Measurements from ENCODE around the gene COG2.
"Not testable (repeated sequence)": the region's sequence is repeated elsewhere in the genome, so short reads cannot be mapped to it uniquely, and the experiment has no call there.

COG2 gene
- total RNA-seq: 27.6 to 48.9 (median 44.0) reads per million in 4 donors

- DNase-seq: peak; percentile 84 to 93 (median 91)
Observed at GRCh38 chr1:230642263-230642959, at the start of gene COG2. COG2 (plus strand) TSS chr1:230642481; CDS start chr1:230642607, 126 bp downstream.

- no peak for DNase-seq
Observed at GRCh38 chr1:230592848-230593414, 49.4 kb upstream of the COG2 start.

DNA sequence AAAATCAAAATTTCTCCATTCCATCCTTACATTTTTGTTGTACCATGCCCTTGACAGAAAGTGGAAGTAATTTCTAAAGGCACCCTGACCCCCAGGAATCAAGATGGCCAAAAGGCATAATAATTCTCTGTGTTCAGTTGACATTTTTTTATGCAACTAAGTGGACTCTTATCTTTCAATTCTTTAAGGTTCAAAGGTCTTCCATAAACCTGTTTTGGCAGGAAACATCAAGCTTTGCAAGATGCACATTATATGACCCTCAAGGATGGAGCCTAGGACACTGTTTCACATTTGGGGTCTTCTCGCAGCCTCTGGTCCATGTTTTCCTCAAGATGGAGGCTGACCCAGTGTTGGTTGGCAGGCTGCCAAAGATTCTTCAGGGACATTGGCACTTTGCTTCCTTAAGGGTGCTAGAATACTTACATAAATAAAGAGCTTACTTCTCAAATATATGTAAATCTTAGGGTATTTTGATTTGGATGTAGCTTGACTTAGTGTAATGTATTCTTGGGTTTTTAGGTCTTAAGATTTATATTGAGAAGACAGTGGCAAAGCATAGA lies 48.0 kb upstream of the COG2 start:
- no peak for DNase-seq

- DNase-seq: no peak
Observed at GRCh38 chr1:230595181-230595580, 47.1 kb upstream of the COG2 start.

- DNase-seq: no peak
Observed at GRCh38 chr1:230596306-230596705, 46.0 kb upstream of the COG2 start.

DNA sequence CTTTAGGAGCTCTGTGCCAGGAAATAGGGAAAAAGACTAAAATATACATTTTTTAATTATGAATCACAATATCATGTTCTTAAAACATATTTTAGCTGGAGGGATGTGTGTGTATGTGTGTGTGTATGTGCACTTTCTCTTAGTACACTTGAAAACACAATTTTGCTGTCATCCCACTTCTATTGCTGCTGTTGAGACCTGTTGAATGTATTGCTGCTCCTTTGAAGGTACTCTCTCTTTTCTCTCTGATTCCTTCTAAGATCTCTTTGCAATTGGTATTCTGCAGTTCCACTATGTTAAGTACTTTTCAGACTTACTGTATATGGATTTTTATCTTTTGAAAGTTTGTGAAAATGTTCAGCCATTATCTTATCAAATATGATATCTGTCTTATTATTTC lies 43.5 kb upstream of the COG2 start:
- no peak for DNase-seq

DNA sequence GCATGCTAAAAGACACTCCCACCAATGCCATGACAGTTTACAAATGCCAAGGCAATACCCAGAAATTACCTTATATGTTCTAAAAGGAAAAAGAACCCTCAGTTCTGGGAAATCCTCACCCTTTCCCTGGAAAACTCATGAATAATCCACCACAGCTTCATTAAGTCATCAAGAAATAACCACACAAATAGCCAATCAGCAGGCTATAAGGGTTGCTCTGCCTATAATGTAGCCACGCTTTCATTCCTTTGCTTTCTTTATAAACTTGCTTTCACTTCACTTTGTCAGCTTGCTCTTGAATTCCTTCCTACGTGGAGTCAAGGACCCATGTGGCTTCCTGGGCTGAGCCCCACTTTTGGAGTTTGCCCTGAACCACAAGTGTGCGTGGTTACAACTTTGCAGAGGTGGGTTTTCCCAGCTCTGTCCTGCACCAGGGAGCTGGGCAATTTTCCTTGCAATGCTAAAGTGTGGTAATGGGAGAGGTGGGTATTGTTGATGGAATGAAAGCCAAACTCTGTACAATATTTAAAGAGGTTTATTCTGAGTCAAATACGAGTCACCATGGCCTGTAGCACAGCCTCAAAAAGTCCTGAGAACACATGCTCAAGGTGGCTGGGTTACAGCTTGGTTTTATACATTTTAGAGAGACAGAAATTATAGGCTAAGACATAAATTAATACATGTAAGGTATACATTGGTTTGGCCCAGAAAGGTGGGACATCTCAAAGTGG lies 42.2 kb upstream of the COG2 start:
- no peak for DNase-seq

GRCh38 chr1:230600657-230601400 lies 41.5 kb upstream of the COG2 start:
- not testable (repeated sequence) for DNase-seq

- no peak for DNase-seq
Observed at GRCh38 chr1:230609208-230609607, 33.1 kb upstream of the COG2 start.

- no peak for DNase-seq
Observed at GRCh38 chr1:230610589-230610988, 31.7 kb upstream of the COG2 start.

GRCh38 chr1:230611128-230611877 lies 31.0 kb upstream of the COG2 start:
- no peak for DNase-seq

- no peak for DNase-seq
Observed at GRCh38 chr1:230611878-230612235, 30.4 kb upstream of the COG2 start.

DNA sequence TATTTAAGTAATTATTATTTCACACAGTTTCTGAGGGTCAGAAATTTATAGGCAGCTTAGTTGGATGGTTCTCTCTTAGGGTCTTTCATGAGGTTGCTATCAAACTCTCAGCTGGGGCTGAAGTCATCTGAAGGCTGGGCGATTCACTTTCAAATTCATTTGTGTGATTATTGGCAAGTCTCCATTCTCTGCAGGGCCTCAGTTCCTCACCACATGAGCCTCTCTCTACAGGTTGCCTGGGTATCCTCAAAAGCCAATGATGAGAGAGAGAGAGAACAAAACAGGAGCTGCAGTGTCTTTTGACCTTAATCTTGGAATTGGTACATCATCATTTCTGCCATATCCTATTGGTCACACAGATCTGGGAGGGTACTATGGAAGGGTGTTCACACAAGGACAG lies 29.6 kb upstream of the COG2 start:
- no peak for DNase-seq

DNA sequence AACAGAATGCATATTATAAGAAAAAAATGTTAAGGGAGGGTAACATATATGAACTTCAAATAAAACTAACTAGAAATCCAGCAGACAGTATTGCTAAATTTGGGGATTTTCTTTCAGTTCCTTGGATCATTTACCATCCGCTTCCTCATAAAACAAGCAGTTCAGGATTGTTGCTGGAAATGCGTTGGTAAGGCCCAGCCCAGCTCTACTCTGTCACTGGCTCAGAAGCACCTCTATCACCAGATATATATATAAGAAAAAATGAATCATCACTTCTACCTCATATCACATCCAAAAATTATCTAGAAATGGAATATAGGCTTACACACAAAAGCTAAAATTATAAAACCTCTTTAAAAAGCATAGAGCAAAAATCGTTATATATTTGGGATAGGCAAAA lies 28.2 kb upstream of the COG2 start:
- no peak for DNase-seq

DNA sequence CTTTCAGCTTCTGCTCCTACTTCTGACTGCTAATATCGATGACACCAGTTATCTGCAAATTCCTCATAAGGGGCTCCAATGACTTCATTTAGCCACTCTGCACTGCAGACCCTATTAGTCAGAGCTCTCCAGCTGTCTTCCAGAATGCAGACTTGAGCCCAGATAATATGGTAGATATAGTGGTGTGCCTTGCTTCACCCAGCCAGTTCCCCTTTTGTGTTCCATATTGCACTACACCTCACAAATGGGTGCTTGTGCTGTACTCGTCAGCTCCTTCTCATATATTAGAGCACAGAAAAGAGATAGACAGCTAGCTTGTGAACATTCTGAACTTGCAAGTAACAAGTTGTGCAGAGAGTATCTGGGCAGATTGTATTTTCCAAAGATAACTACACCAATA lies 23.7 kb upstream of the COG2 start:
- DNase-seq: no peak

GRCh38 chr1:230620649-230621323 lies 21.5 kb upstream of the COG2 start:
- DNase-seq: no peak

DNA sequence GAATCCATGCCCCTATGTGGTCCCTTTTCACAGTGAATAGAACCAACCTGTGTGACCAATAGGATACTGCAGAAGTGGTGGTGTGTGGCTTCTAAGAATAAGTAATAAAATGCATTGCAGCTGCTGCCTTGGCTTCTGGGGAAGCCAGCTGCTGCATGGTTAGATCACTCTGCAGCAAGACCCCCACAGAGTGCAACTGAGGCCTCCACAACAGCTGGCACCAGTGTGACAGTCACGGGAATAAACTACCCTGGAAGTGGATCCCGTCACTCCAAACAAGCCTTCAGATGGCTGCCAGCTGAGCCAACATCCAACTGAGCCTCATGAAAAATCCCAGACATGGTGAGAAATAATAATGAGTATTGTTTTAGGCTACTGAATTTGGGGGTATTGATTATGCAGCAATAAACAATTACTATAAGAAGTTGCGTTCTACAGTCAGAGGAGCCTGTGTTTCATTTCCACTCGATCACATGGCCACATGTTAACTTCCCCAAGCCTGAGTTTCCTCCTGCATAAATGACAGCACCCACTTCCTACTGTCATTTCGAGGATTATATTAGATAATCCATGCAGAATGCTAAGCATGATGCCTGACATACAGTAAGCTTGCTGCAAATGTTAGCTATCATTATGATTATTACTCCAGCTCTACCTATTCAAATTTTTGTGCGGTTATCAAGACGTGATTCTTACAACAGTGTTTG lies 20.8 kb upstream of the COG2 start:
- no peak for DNase-seq

DNA sequence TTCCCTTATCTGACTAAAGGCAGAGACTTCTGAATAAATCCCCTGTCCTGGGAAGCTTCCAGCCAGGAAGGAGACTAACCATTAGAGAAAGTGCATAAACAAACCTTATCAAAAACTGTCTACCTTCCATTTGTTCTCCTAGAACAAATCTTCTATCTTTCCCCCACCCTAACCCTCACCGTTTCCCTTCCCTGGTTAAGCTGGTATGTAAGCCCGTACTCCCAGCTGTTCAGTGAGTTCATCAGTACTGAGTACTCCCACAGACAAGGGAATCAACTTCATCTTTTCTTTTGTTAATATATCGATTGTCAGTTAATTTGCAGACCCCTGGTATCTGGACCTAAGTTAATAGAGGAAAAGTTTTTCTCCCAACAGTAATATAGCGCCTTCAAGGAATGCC lies 20.1 kb upstream of the COG2 start:
- no peak for DNase-seq

DNA sequence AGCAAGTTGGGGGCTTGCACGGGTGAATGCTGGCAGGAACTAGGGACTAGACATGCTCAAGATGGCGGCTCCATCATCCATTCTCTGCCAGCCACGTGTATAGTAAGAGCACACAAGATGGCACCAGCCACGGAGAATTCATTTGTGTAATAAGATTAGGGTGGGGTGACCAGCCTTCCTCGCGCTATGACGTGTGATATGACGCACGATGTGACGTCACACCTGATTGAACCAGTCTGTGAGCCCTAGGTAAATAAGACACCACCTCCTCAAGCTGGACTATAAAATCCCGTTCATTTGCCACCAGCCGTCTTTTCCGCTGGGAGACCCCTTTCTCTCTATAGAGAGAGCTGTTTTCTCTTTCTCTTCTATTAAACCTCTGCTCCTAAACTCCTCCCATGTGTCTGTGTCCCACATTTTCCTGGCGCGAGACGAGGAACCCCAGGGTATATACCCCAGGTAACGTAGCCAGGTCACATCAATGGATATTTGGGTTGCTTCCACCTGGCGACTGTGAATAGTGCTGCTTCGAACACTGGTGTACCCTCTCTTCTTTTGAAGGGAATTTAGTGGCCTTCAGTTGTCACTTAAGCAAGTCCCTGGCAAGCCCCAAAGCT lies 18.1 kb upstream of the COG2 start:
- no peak for DNase-seq

DNA sequence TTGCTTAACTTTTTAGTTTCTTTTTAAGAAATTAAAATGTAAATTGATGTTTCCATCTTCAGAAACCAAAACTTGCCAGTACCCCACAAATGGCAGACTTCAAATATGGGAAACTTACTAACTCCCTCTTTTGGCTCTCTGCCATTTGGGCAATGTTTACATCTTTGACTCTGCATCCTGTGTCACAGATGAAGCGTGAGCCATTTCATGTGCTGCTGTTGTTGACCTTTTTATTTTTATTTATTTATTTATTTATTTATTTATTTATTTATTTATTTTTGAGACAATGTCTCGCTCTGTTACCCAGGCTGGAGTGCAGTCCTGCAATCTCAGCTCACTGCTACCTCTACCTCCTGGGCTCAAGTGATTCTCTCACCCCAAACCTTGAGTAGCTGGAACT lies 16.0 kb upstream of the COG2 start:
- no peak for DNase-seq

DNA sequence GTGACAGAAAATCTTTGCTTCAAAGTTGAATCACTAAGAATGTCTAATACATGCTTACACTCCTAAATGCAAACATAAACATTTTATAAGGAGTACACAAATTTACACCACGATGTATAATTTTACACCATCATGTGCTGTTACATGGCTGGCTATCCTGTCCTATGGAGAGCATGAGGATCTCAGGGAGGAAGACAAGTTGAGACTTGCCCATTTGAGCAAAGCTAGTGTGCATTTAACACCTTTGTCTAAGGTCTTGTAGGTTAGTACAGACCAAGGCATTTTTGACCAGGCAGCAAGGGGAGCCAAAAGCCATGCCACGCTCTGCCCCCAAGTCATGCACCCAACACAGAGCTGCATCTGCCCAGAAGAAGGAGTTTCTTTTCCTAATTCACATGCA lies 14.5 kb upstream of the COG2 start:
- DNase-seq: no peak
